HEK293 (cell line): ENCODE measurements around the gene MUS81.
A peak's percentile ranks its signal among the peaks of the same experiment; 100 is the strongest.

Source experiments
- BCL11A ChIP-seq: fragments of 450-650 bp; formaldehyde crosslinking; IDR thresholded peaks from 2 replicates; pipeline ENCODE4 v1.5.1; 2016; ENCODE audit warnings: low read depth, missing biosample characterization, missing genetic modification characterization
- EGR2 ChIP-seq: fragments of 450-650 bp; formaldehyde crosslinking; IDR thresholded peaks from 2 replicates; pipeline ENCODE4 v1.5.1; 2016; ENCODE audit warnings: low read depth, missing biosample characterization, missing genetic modification characterization
- ELK4 ChIP-seq: IDR thresholded peaks from 2 replicates; pipeline ENCODE4 v1.6.1; 2011; ENCODE audit warnings: mild to moderate bottlenecking, low read depth, low read length, borderline replicate concordance
- GLIS1 ChIP-seq: fragments of 450-650 bp; formaldehyde crosslinking; IDR thresholded peaks from 2 replicates; pipeline ENCODE4 v1.5.1; 2016; ENCODE audit warnings: missing biosample characterization, missing genetic modification characterization
- HOXC10 ChIP-seq: sonication (generic); formaldehyde crosslinking; IDR thresholded peaks from 2 replicates; pipeline ENCODE4 v1.8.1; 2023; ENCODE audit warnings: mild to moderate bottlenecking, missing genetic modification reagents
- KLF1 ChIP-seq: fragments of 450-650 bp; formaldehyde crosslinking; IDR thresholded peaks from 2 replicates; pipeline ENCODE4 v1.5.1; 2016; ENCODE audit warnings: missing biosample characterization, missing genetic modification characterization
- KLF16 ChIP-seq: fragments of 450-650 bp; formaldehyde crosslinking; IDR thresholded peaks from 2 replicates; pipeline ENCODE4 v1.5.1; 2017; ENCODE audit warnings: missing biosample characterization, missing genetic modification characterization
- KLF17 ChIP-seq: fragments of 450-650 bp; formaldehyde crosslinking; IDR thresholded peaks from 2 replicates; pipeline ENCODE4 v1.5.1; 2016; ENCODE audit warnings: missing biosample characterization, missing genetic modification characterization
- RBAK ChIP-seq: fragments of 450-650 bp; formaldehyde crosslinking; IDR thresholded peaks from 2 replicates; pipeline ENCODE4 v1.5.1; 2016; ENCODE audit warnings: missing biosample characterization, missing genetic modification characterization
- SP2 ChIP-seq: fragments of 450-650 bp; formaldehyde crosslinking; IDR thresholded peaks from 2 replicates; pipeline ENCODE4 v1.5.1; 2016; ENCODE audit warnings: missing biosample characterization, missing genetic modification characterization
- YY1 ChIP-seq: fragments of 450-650 bp; formaldehyde crosslinking; IDR thresholded peaks from 2 replicates; pipeline ENCODE4 v1.5.1; 2018; ENCODE audit warnings: missing biosample characterization, missing genetic modification characterization
- ZBTB1 ChIP-seq: fragments of 450-650 bp; formaldehyde crosslinking; IDR thresholded peaks from 2 replicates; pipeline ENCODE4 v1.5.1; 2016; ENCODE audit warnings: missing biosample characterization, missing genetic modification characterization
- ZBTB7A ChIP-seq: fragments of 450-650 bp; formaldehyde crosslinking; IDR thresholded peaks from 2 replicates; pipeline ENCODE4 v1.5.1; 2016; ENCODE audit warnings: low read depth, missing biosample characterization, missing genetic modification characterization
- ZFP37 ChIP-seq: fragments of 450-650 bp; formaldehyde crosslinking; IDR thresholded peaks from 2 replicates; pipeline ENCODE4 v1.5.1; 2016; ENCODE audit warnings: missing biosample characterization, missing genetic modification characterization
- ZNF112 ChIP-seq: fragments of 450-650 bp; formaldehyde crosslinking; IDR thresholded peaks from 2 replicates; pipeline ENCODE4 v1.5.0; 2017; ENCODE audit warnings: missing biosample characterization, missing genetic modification characterization
- ZNF2 ChIP-seq: fragments of 450-650 bp; formaldehyde crosslinking; IDR thresholded peaks from 2 replicates; pipeline ENCODE4 v1.5.1; 2016; ENCODE audit warnings: missing biosample characterization, missing genetic modification characterization
- ZNF202 ChIP-seq: fragments of 450-650 bp; formaldehyde crosslinking; IDR thresholded peaks from 2 replicates; pipeline ENCODE4 v1.5.1; 2016; ENCODE audit warnings: missing biosample characterization, missing genetic modification characterization, borderline replicate concordance
- ZNF223 ChIP-seq: fragments of 450-650 bp; formaldehyde crosslinking; IDR thresholded peaks from 2 replicates; pipeline ENCODE4 v1.5.1; 2016; ENCODE audit warnings: missing biosample characterization, missing genetic modification characterization
- ZNF266 ChIP-seq: fragments of 450-650 bp; formaldehyde crosslinking; IDR thresholded peaks from 2 replicates; pipeline ENCODE4 v1.5.1; 2016; ENCODE audit warnings: missing biosample characterization, missing genetic modification characterization, low read depth
- ZNF37A ChIP-seq: fragments of 450-650 bp; IDR thresholded peaks from 2 replicates; pipeline ENCODE4 v1.5.1; 2018; ENCODE audit warnings: missing biosample characterization, missing genetic modification characterization
- ZNF416 ChIP-seq: fragments of 450-650 bp; formaldehyde crosslinking; IDR thresholded peaks from 2 replicates; pipeline ENCODE4 v1.5.1; 2016; ENCODE audit warnings: missing biosample characterization, missing genetic modification characterization
- ZNF473 ChIP-seq: fragments of 450-650 bp; formaldehyde crosslinking; IDR thresholded peaks from 2 replicates; pipeline ENCODE4 v1.5.1; 2017; ENCODE audit warnings: missing biosample characterization, missing genetic modification characterization
- ZNF549 ChIP-seq: fragments of 450-650 bp; IDR thresholded peaks from 2 replicates; pipeline ENCODE4 v1.5.1; 2018; ENCODE audit warnings: missing biosample characterization, missing genetic modification characterization, mild to moderate bottlenecking, inconsistent platforms, moderate library complexity
- ZNF555 ChIP-seq: fragments of 450-650 bp; formaldehyde crosslinking; conservative IDR thresholded peaks from 2 replicates; pipeline ENCODE4 v1.5.1; 2017; ENCODE audit warnings: missing biosample characterization, mild to moderate bottlenecking, missing genetic modification characterization, inconsistent platforms
- ZNF560 ChIP-seq: fragments of 450-650 bp; formaldehyde crosslinking; IDR thresholded peaks from 2 replicates; pipeline ENCODE4 v1.5.1; 2017; ENCODE audit warnings: missing biosample characterization, missing genetic modification characterization, borderline replicate concordance
- ZNF585B ChIP-seq: fragments of 450-650 bp; formaldehyde crosslinking; IDR thresholded peaks from 2 replicates; pipeline ENCODE4 v1.5.1; 2016; ENCODE audit warnings: missing biosample characterization, missing genetic modification characterization
- ZNF707 ChIP-seq: fragments of 450-650 bp; formaldehyde crosslinking; IDR thresholded peaks from 2 replicates; pipeline ENCODE4 v1.5.1; 2016; ENCODE audit warnings: missing biosample characterization, missing genetic modification characterization
- TF ChIP-seq, protein P1 (sequence below): fragments of 450-650 bp; formaldehyde crosslinking; IDR thresholded peaks from 2 replicates; pipeline ENCODE4 v1.5.0; 2017; ENCODE audit warnings: missing biosample characterization, missing genetic modification characterization, borderline replicate concordance
- TF ChIP-seq, protein P2 (sequence below): fragments of 450-650 bp; formaldehyde crosslinking; IDR thresholded peaks from 2 replicates; pipeline ENCODE4 v1.5.1; 2016; ENCODE audit warnings: missing biosample characterization, missing genetic modification characterization, low read depth
- TF ChIP-seq, protein P3 (sequence below): fragments of 450-650 bp; formaldehyde crosslinking; IDR thresholded peaks from 2 replicates; pipeline ENCODE4 v1.5.1; 2016; ENCODE audit warnings: missing biosample characterization, missing genetic modification characterization, low read depth
- TF ChIP-seq, protein P4 (sequence below): fragments of 450-650 bp; formaldehyde crosslinking; IDR thresholded peaks from 2 replicates; pipeline ENCODE4 v1.5.1; 2016; ENCODE audit warnings: missing biosample characterization, missing genetic modification characterization

Gene MUS81

DNA sequence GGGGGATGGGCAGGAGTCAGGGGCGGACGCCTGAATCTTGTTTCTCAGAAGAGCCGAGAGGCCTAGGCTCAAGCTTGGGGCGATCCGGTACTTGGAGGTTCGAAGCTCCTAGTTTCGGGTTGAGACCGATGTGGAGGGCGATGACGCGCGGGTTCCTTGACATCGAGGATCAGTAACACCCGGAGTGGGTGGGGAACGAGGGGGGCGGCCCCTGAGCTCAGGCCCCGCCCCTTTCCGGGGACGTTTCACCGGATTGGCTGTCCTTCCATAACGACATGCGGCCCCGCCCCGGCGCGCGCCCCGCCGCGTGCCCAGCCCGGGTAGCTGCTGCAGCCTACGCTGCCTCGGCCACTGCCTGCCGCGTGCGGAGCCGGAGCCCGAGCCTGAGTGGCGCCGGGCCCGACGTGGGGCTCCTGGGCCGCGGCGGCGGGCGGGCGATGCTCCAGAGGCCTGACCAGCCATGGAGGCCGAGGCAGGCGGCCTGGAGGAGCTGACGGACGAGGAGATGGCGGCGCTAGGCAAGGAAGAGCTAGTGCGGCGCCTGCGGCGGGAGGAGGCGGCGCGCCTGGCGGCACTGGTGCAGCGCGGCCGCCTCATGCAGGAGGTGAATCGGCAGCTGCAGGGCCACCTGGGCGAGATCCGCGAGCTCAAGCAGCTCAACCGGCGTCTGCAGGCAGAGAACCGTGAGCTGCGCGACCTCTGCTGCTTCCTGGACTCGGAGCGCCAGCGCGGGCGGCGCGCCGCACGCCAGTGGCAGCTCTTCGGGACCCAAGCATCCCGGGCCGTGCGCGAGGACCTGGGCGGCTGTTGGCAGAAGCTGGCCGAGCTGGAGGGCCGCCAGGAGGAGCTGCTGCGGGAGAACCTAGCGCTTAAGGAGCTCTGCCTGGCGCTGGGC, 30.3 kb downstream of the MUS81 start, which contains the start of gene CCDC85B (continued):
- TF ChIP-seq SP2 (tag by site-specific recombination) (peak; percentile 90), ZNF112 (no peak), ZBTB7A (tag by site-specific recombination) (no peak), HOXC10 (CRISPR knock-in tag) (peak; percentile 91; the same call in 1 of the 2 replicates), ELK4 (peak; percentile 52; the same call in 1 of the 2 replicates), ZNF473 (tag by site-specific recombination) (no peak), ZNF202 (tag by site-specific recombination) (no peak), ZNF549 (tag by site-specific recombination) (no peak), ZNF555 (tag by site-specific recombination) (no peak), ZNF266 (tag by site-specific recombination) (no peak), ZNF560 (tag by site-specific recombination) (no peak), ZNF707 (tag by site-specific recombination) (no peak), EGR2 (tag by site-specific recombination) (no peak), YY1 (peak; percentile 52; the same call in 1 of the 2 replicates), KLF16 (no peak), GLIS1 (tag by site-specific recombination) (no peak; the same call in 1 of the 2 replicates), ZBTB1 (tag by site-specific recombination) (no peak), KLF17 (tag by site-specific recombination) (no peak), ZNF416 (tag by site-specific recombination) (no peak), KLF1 (0 out of 2 replicates have a peak, but pooled peaks have one; percentile 11), RBAK (no peak), ZFP37 (tag by site-specific recombination) (no peak), ZNF2 (tag by site-specific recombination) (no peak; the same call in 1 of the 2 replicates), ZNF223 (tag by site-specific recombination) (no peak), ZNF37A (tag by site-specific recombination) (no peak), BCL11A (tag by site-specific recombination) (no peak), ZNF585B (tag by site-specific recombination) (no peak)
- TF ChIP-seq, protein P1, sequence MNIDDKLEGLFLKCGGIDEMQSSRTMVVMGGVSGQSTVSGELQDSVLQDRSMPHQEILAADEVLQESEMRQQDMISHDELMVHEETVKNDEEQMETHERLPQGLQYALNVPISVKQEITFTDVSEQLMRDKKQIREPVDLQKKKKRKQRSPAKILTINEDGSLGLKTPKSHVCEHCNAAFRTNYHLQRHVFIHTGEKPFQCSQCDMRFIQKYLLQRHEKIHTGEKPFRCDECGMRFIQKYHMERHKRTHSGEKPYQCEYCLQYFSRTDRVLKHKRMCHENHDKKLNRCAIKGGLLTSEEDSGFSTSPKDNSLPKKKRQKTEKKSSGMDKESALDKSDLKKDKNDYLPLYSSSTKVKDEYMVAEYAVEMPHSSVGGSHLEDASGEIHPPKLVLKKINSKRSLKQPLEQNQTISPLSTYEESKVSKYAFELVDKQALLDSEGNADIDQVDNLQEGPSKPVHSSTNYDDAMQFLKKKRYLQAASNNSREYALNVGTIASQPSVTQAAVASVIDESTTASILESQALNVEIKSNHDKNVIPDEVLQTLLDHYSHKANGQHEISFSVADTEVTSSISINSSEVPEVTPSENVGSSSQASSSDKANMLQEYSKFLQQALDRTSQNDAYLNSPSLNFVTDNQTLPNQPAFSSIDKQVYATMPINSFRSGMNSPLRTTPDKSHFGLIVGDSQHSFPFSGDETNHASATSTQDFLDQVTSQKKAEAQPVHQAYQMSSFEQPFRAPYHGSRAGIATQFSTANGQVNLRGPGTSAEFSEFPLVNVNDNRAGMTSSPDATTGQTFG: no peak
- TF ChIP-seq, protein P2, sequence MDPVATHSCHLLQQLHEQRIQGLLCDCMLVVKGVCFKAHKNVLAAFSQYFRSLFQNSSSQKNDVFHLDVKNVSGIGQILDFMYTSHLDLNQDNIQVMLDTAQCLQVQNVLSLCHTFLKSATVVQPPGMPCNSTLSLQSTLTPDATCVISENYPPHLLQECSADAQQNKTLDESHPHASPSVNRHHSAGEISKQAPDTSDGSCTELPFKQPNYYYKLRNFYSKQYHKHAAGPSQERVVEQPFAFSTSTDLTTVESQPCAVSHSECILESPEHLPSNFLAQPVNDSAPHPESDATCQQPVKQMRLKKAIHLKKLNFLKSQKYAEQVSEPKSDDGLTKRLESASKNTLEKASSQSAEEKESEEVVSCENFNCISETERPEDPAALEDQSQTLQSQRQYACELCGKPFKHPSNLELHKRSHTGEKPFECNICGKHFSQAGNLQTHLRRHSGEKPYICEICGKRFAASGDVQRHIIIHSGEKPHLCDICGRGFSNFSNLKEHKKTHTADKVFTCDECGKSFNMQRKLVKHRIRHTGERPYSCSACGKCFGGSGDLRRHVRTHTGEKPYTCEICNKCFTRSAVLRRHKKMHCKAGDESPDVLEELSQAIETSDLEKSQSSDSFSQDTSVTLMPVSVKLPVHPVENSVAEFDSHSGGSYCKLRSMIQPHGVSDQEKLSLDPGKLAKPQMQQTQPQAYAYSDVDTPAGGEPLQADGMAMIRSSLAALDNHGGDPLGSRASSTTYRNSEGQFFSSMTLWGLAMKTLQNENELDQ (tag by site-specific recombination): no peak
- TF ChIP-seq, protein P3, sequence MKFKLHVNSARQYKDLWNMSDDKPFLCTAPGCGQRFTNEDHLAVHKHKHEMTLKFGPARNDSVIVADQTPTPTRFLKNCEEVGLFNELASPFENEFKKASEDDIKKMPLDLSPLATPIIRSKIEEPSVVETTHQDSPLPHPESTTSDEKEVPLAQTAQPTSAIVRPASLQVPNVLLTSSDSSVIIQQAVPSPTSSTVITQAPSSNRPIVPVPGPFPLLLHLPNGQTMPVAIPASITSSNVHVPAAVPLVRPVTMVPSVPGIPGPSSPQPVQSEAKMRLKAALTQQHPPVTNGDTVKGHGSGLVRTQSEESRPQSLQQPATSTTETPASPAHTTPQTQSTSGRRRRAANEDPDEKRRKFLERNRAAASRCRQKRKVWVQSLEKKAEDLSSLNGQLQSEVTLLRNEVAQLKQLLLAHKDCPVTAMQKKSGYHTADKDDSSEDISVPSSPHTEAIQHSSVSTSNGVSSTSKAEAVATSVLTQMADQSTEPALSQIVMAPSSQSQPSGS (tag by site-specific recombination): no peak
- TF ChIP-seq, protein P4, sequence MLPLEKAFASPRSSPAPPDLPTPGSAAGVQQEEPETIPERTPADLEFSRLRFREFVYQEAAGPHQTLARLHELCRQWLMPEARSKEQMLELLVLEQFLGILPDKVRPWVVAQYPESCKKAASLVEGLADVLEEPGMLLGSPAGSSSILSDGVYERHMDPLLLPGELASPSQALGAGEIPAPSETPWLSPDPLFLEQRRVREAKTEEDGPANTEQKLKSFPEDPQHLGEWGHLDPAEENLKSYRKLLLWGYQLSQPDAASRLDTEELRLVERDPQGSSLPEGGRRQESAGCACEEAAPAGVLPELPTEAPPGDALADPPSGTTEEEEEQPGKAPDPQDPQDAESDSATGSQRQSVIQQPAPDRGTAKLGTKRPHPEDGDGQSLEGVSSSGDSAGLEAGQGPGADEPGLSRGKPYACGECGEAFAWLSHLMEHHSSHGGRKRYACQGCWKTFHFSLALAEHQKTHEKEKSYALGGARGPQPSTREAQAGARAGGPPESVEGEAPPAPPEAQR (tag by site-specific recombination): no peak
